Sciatic nerve (tissue), 2 donors: ENCODE data around the gene SPINT3. TPM values are rescaled to one million over a fixed set of nuclear protein-coding genes. Genes with fewer than 3 reads are reported as not detected.

Source experiments
- ATAC-seq: fragments of 200-7000 bp; cut with Tn5 transposase; one replicate; pipeline ENCODE4 v1.9.1; 2020; ENCODE audit warnings: mild to moderate bottlenecking, moderate library complexity
- DNase-seq: peaks from one replicate; pipeline ENCODE4 v3.0.0-alpha.2; 2020; ENCODE audit warnings: low spot score
- intact Hi-C: fragments of 100-400 bp; cut with DNase I; formaldehyde crosslinking; loops from one replicate; pipeline ENCODE4 v1.14.2; 2022
- total RNA-seq: library from RNA; stranded (reverse); fragmentation: NEBNext Ultra II Directional; extraction: Animal tissue kit (Norgen Biotek cat#: 25700); gene quantifications from one replicate; pipeline ENCODE4 v1.2.1, GENCODE V29; 2021
- donor health status: DM: no; HTN: no; CAD: no.
- donor health status: DM: no; HTN: no; CAD: no.

SPINT3 gene, protein sequence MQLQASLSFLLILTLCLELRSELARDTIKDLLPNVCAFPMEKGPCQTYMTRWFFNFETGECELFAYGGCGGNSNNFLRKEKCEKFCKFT
- total RNA-seq, result not detected

DNA sequence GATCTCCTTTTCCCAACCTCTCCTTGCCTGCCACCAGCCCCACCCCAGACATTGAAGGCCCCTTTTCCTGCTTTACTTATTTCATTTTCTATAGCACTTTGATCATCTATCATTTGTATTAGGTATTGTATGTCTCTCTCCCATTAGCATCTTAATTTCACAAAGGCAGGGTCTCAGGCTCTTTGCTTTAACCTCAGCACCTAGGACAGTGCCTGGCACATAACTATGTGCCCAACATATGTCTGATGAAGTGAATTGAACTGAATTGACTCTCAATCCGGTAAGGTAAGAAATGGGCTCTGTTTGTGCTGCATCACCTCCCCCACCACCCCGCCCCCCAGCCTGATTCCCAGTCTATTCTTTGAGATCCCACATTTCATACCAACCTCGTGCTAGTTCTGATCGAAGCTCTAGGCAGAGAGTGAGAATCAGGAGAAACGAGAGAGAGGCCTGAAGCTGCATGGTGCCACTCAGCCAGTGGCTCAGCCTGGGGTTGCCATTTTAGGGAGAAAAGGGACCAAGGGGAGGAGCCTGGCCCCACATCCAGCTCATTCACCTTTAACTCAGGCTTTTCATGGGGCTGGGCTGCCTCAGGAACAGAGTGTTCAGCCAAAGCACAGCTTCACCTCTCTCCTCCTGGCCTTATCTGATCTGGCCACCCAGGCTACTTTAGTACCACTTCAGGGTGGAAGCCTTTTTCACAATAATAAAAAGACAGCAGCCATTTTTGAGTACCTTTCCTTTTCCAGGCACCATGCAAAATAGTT lies at the start of gene SPINT3:
SPINT3 (minus strand) TSS at position 476 of the 767 bp plus-strand sequence; CDS start at position 462, 14 bp downstream.
- DNase-seq, result no peak
- intact Hi-C loops, result no loop called here
- ATAC-seq, result no peak

DNA sequence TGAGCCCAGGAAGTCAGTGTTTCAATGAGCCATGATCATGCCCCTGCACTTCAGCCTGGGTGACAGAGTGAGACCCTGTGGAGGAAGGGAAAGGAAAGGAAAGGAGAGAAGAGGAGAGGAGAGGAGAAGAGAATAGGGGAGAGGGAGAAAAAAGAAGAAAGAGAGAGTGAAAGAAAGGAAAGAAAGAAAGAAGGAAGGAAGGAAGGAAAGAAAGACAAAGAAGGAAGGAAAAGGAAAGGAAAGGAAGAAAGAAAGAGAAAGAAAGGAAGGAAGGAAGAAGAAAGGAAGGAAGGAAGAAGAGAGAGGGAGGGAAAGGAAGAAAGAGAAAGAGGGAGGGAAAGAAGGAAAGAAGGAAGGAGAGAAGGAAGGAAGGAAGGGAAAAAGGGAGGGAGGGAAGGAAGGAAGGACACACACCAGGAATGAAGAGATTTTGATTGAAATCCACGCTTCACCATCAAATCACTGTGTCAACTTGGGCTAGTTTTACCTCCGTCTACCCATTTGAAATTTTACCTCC lies 49.4 kb upstream of the SPINT3 start:
- DNase-seq (no peak), ATAC-seq (no peak)
- intact Hi-C loops, result no loop called here

DNA sequence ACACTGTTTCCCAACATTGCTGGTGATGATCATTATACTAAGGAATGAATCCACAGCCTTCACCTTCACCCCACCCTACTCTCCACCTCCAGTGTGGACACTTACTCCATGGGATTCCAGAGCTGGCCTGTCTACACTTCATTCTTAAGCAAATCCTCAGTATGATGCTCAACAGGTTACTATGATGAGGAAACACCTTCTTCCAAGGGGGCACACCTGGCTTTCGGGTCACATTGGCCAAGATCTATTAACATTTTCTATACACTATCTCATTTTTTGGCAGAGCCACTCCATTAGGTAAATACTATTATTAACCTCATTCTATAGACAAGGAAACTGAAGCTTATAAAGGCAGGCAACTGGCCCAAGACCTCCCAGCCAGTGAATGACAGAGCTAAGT lies 39.8 kb upstream of the SPINT3 start:
- intact Hi-C loops, result no loop called here
- DNase-seq (no peak), ATAC-seq (no peak)

DNA sequence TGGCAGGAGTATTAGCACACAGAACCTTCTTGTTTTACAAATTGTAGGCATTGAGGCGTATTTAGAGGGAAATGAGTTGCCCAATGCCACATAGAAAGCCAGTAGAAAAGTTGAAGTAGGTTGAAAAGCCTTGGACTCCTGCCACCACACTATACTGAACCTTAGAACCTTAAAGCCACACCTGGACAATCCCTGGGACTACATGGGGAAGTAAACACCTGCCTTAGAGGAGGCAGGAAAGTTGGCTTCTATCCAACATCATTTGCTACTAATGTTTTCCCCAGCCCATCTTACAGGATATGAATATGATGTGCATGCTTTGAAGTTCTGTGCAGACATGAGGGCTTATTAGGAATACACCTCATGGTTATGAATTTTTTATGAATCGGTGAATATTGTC lies 37.0 kb upstream of the SPINT3 start:
- intact Hi-C loops, result no loop called here
- ATAC-seq, result no peak
- DNase-seq, result no peak

DNA sequence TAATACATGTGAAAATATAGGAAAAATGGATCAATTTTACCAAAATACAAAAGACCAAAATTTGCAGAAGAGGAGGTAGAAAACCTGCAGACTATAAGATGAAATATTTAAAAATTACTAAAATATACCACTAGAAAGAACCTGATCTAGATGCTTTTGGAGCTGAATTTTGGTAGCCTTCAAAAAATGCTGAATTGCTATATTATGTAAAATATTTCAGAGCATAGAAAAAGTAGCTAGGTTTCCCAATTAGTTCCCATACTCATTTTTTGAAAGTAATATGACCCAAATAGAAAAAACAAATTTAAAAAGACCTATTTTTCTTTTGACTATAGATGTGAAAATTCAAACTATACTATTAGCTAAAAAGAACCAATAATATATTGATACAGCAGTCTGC lies 35.3 kb upstream of the SPINT3 start:
- DNase-seq (no peak), ATAC-seq (no peak)
- intact Hi-C loops, result no loop called here

DNA sequence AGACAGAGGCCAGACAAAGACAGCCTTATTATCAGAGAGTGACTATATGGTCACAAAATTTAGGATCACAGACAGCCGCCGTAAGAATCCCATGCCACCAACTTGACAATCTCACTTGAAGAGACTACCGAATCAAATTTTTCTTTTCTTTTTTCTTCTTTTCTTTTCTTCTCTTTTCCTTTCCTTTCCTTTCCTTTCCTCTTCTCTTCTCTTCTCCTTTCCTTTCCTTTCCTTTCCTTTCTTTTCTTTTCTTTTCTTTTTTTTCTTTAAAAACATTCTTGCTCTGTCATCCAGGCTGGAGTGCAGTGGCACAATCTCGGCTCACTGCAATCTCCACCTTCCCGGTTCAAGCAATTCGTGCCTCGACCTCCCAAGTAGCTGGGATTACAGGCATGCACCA lies 33.0 kb upstream of the SPINT3 start:
- ATAC-seq (no peak), DNase-seq (no peak)
- intact Hi-C loops, result loop anchor here (5.0 kb wide), 1 partner anchor 219 kb away; no protein-coding TSS in a partner anchor

DNA sequence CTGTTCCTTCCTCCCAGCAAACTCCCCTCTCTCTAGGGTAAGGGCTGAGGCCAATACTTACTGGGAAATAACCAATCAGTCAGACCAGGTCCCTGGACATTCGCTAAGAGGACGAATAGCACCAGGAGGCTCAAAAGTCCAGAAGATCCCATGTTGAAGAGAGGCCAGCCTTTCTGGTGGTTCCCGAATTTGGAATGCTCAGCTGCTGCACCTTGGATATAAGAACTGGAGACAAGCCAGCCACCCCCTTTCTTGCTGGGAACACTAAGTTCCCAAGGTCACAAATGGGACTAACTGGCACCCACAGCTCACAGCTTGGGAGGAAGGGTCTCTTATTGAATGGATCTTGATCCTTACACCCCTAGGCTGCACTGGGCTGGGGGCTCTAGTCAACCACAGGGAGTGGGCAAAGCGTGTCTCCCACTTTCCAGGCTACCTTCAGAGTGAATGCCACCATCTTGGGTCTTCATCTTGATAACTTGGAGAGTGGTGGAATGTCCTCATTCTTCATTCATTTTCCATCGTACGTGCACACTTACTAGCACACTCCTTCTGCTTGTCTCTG lies 31.9 kb upstream of the SPINT3 start, which contains the start of gene EPPIN:
EPPIN (minus strand) TSS at position 196 of the 565 bp plus-strand sequence; CDS start at position 152, 44 bp downstream.
- DNase-seq, result no peak
- intact Hi-C loops, result loop anchor here (5.0 kb wide), 1 partner anchor 220 kb away; no protein-coding TSS in a partner anchor

DNA sequence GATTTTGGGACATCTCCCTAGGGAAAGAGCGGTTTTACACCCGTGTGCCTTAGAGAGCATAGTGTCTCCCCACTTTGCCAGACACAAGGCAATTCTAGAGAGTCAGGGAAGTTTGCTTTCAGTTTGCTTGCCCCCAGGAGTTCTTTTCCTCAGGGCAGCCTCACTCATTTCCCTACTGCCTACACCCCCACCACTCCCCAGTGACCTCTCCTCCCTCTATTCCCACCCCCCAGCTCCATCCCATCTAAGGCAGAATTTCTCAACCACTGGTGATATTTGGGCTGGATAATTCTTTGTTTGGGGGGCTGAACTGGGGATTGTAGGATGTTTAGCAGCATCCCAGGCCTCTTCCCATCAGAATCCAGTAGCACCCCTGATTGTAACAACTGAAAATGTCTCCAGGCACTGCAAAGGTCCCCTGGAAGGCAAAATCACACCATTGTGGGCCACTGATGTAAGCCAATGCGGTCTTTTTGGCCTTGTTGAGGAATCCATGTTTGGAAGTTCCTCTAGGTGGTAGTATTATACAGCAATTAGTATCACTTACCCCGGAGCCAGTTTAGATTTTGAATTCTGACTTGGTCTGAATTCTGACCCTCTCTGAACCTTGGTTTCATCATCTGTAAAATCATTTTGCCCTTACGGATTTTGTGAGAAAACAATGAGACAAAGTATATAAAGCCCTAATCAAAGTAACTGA lies 30.5 kb upstream of the SPINT3 start:
- DNase-seq, result no peak
- peak; percentile 80 for ATAC-seq
- intact Hi-C loops, result loop anchor here (5.0 kb wide), 1 partner anchor 221 kb away; no protein-coding TSS in a partner anchor

More for the DNA sequence above, 31.9 kb upstream of the SPINT3 start, which contains the start of gene EPPIN:
- ATAC-seq, result no peak

DNA sequence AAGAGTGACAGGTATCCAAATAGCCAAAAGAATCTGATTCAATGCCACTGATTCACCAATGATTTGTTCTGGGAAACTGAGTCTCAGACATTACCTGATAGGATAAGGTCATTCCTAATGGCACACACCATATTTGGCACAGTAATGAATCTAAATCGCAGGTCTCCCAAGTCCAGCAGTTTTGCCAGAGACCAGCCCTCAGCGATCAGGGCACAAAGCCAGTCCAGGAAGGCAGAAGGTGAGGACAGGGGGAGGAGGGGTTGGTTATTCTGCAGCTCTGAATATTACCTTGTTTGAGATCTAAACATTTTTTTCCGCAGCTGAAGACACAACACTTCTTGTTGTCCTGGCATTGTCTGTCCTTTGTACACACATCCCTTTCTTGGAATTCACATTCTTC lies 29.9 kb upstream of the SPINT3 start:
- intact Hi-C loops, result loop anchor here (5.0 kb wide), 1 partner anchor 222 kb away; no protein-coding TSS in a partner anchor

DNA sequence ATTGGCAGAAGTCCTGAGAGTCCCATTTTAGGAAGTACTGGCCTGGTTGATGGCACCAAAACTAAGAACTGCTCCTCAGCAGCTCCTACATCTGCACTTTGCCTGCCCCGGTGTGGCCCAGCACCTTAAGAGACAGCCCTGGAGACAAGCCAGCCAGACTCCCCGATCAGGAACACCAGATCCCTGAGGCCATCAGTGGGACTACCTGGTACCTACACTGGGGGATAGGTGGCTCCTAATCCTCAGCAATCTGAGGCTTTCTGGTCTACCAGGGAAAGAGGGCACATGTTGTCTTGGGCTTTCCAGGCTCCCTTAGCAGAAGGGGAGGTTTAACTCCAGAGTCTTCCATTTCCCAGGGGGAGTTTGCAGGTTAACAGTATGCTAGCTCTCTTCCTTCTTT lies 24.0 kb upstream of the SPINT3 start, which contains the start of gene WFDC6:
WFDC6 (minus strand) TSS at position 101 of the 400 bp plus-strand sequence; CDS start at position 26, 75 bp downstream.
- ATAC-seq (no peak), DNase-seq (no peak)
- intact Hi-C loops, result no loop called here

More for the DNA sequence above, 29.9 kb upstream of the SPINT3 start:
- ATAC-seq (no peak), DNase-seq (no peak)

DNA sequence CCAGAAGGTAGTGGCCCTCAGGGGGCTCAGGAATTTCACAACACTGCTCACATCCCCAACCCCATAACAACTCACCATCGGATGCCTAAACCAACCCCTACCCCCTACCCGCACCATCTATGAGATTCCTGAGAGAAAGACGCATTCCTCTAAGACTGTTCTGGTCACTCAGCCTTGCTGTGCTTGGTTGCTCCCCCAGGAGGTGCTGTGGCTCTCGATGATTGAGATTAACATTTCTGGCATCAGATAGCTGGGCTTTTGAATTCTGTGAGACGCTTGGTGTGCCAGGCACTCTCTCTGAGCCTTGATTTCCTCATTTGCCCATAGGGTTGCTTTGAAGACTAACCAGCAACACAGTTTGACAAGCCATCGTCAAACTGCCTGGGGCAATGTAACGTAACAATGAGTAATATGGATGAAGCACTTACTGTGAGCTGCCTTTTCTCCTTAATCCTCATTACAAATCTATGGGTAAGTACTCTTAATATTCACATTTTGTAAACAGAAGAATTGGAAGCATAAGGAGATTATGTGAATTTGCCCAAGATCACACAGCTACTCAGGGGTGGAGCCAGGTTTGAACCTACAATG lies 22.9 kb upstream of the SPINT3 start:
- no peak for DNase-seq
- no peak for ATAC-seq
- intact Hi-C loops, result no loop called here

DNA sequence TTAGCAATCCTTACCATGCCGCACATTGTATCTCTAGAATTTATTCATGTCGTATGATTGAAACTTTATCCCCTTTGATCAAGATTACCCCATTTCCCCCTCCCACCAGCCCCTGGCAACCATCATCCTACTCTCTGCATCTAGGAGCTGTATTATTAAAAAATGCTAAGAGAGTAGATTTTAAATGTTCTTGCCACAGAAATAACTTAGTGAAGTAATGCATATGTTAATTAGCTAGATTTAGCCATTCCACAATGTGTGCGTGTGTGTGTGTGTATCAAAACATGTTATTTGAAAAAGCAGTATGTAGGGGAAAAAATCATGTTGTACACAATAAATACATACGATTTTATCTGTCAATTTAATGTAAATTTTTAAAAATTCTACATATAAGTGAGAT lies 11.9 kb upstream of the SPINT3 start:
- no peak for DNase-seq
- ATAC-seq, result no peak
- intact Hi-C loops, result no loop called here

DNA sequence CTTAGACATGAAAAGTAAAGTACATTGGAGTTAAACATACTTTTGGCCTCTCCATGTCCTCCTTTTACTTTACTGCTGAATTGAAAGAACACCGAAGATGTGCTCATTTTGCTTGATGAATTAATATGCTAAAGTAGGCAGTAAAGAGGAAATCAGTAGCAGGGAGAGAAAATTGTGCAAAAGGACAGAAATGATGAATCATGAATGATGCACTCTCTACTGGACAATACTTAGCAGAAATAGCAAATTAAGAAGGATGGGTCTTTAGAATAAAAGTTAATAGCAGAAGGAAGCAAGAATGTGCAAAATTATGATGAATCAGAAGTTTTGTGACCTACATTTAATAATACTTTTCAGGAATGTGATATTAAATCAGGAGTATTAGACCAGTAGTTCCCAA lies 8.4 kb upstream of the SPINT3 start:
- intact Hi-C loops, result no loop called here
- DNase-seq (no peak), ATAC-seq (no peak)

DNA sequence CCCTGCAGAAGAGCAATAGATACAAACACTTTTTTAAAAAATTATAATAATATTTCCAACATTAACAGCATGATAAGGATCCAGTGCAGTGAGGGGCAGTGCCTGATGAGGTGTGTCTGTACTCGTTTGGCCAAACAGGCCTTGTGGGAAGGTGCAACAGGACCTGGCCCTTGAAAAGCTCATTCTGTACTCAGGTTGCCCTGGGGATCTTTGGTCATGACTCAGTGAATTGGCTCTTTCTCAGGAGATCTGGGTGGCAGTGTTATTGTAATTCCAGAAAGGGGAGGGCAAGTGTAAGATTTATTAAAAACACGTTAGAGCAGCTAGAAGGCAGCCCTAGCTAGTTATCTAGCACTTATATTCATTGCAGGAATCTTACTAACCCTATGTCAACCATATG lies 2.9 kb upstream of the SPINT3 start:
- DNase-seq (no peak), ATAC-seq (no peak)
- intact Hi-C loops, result no loop called here

DNA sequence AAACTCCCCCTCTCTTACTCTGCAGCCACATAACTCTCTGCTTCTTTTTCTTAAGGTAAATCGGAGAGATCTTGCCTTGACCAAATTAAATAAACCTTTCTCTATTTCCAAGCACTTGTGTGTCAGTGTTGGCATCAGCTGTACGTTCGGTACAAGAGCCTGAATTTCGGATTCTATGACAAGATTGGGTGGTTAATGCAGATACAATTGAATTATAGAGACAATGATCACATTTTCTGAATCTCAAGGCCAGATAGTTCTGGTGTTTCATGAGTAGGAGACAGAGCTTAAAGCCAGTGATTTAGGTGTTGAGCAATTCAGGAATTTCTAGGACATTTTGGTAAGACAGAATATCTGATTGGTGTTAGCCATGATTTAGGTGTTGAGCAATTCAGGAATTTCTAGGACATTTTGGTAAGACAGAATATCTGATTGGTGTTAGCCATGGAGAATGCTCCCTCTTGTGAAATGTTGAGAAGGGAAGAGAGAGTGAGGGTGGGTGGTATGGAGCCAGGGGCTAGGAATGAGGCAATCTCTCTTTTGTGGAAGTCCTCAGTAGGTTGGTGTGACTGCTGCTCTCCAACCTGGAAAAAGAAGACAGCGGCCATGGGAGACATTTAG lies 5.1 kb downstream of the SPINT3 start:
- ATAC-seq, result no peak
- DNase-seq, result no peak
- intact Hi-C loops, result no loop called here

DNA sequence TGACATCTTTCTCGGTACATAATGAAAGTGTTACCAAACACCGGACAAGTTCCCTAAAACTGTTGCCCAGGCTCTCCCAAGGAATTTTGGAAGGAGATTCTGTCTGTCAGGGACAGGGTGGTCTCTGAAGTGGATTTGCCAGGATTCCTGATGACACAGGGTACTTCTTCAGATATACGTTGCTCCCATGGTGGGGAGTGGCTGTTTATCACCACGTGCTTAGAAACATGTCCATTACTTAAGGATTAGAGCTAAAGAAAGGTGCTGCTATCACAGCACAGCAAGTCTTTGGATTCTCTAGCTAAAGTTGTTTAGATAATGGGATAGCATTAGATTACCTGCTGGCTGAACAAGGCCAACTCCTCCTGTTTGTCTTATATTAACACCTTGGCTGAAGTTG lies 6.3 kb downstream of the SPINT3 start:
- no peak for ATAC-seq
- intact Hi-C loops, result no loop called here
- DNase-seq, result no peak

DNA sequence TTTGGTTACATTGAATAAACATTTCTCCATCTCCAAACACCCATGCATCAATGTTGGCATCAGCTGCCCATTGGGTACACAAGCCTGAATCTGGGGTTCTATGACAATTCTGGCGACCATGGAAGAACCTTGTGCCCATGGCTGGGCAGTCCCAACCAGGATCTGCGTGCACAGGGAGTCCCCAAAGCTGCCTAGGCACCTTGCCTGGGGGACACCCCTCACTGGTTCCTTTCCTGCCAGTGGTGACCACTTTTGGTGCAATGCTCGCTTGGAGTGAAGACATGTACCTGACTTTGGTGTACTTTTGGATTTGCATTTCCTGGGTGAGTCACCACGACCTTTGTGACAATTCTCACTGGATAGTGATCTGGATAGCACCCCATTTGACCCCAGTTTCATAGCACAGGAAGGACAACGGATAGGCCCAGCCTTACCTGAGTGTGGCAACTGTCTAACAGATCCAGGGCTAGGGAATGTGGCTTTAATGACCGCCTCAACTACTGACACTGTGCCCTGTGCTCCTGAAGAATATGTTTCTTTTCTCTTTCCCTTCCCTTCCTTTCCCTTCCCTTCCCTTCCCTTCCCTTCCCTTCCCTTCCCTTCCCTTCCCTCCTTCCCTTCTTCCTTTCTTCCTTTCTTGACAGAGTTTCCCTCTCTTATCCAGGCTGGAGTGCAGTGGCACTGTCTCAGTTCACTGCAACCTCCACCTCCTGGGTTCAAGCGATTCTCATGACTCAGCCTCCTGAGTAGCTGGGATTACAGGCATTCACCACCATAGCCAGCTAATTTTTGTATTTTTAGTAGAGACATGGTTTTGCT lies 7.1 kb downstream of the SPINT3 start:
- DNase-seq (no peak), ATAC-seq (no peak)
- intact Hi-C loops, result no loop called here
